GM12891 (cell line): Measurements from ENCODE around the gene KCND2.
A peak's percentile ranks its signal among the peaks of the same experiment; 100 is the strongest.

ENCODE experiments used
- PAX5 ChIP-seq: IDR thresholded peaks from 2 replicates; pipeline ENCODE4 v1.6.1; 2011; ENCODE audit warnings: low read length, moderate library complexity, mild to moderate bottlenecking; ENCODE audit not compliant: insufficient read depth, severe bottlenecking
- POLR2A ChIP-seq: IDR thresholded peaks from 2 replicates; pipeline ENCODE4 v1.6.1; 2011; ENCODE audit warnings: low read depth, low read length, control low read depth
- POLR2AphosphoS5 ChIP-seq: IDR thresholded peaks from 2 replicates; pipeline ENCODE4 v1.6.1; 2011; ENCODE audit warnings: low read depth, low read length, control low read depth
- POU2F2 ChIP-seq: IDR thresholded peaks from 2 replicates; pipeline ENCODE4 v1.6.1; 2011; ENCODE audit warnings: low read depth, mild to moderate bottlenecking, control low read depth, low read length, moderate library complexity
- SPI1 ChIP-seq: IDR thresholded peaks from 2 replicates; pipeline ENCODE4 v1.6.1; 2011; ENCODE audit warnings: low read depth, low read length, control low read depth
- TAF1 ChIP-seq: IDR thresholded peaks from 2 replicates; pipeline ENCODE4 v1.6.1; 2011; ENCODE audit warnings: low read depth, low read length, control low read depth

GRCh38 chr7:120402079-120402767, 129.2 kb downstream of the KCND2 start:
- TF ChIP-seq POLR2A (peak; percentile 41; the same call in 1 of the 2 replicates), POLR2AphosphoS5 (no peak), TAF1 (no peak), SPI1 (peak; percentile 25; the same call in 1 of the 2 replicates), PAX5 (no peak), POU2F2 (no peak)
